ENCODE data around the gene RTRAF. TPM values are rescaled to one million over a fixed set of nuclear protein-coding genes. Genes with fewer than 3 reads are reported as not detected.

RTRAF gene
- total RNA-seq, 1 experiment from 2014 or later, result 93.7 TPM

DNA sequence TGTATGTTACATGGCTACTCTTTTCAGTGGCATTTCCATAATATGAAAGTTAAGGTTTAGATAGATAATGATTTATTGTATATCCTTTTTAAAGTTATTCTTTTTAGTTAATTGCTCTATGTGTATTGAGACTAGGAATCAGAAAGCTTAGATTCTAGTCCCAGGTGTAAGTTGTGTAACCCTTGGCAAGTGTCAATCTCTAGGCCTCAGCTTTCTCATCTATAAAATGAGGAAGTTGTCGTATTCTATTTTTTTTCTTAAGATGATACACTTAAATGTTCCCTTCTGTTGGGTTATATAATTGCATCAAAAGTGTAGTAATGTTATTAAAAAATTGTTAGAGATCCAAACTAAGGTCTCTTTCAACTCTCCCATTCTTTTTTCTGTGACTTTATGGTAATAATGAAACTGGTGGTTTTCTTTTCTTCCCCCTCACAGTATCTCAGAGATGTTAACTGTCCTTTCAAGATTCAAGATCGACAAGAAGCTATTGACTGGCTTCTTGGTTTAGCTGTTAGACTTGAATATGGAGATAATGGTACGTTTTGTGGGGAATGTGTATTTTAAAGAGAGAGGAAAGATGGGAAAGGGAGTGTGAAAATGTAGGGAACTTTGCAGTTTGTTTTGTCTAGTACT lies 4.1 kb downstream of the RTRAF start:
- H3K27me3 ChIP-seq (ENCODE audit: control insufficient read depth, insufficient read depth, low read length), result no peaks in the 10 kb centered on the region
- intact Hi-C loops (cut with micrococcal nuclease; ENCODE audit: unreplicated experiment) (no loop called here), in situ Hi-C loops (cut with HindIII; ENCODE audit: low pct_unique_long_range_greater_than_20kb, low sequenced_read_pairs) (no loop called here)
- ChIA-PET CTCF (no interaction called here), POLR2A (no interaction called here)
- BruUV-seq (replicated peaks), result no TSS peak
- no peak for TF ChIP-seq TCF7L2 (IDR thresholded peaks at IDR 0.05; ENCODE audit: low read depth, low read length)
- TF ChIP-seq SIN3A (IDR thresholded peaks at IDR 0.05; ENCODE audit: borderline replicate concordance, insufficient read depth, low read depth, low read length), result no peak
- TF ChIP-seq, protein P1, sequence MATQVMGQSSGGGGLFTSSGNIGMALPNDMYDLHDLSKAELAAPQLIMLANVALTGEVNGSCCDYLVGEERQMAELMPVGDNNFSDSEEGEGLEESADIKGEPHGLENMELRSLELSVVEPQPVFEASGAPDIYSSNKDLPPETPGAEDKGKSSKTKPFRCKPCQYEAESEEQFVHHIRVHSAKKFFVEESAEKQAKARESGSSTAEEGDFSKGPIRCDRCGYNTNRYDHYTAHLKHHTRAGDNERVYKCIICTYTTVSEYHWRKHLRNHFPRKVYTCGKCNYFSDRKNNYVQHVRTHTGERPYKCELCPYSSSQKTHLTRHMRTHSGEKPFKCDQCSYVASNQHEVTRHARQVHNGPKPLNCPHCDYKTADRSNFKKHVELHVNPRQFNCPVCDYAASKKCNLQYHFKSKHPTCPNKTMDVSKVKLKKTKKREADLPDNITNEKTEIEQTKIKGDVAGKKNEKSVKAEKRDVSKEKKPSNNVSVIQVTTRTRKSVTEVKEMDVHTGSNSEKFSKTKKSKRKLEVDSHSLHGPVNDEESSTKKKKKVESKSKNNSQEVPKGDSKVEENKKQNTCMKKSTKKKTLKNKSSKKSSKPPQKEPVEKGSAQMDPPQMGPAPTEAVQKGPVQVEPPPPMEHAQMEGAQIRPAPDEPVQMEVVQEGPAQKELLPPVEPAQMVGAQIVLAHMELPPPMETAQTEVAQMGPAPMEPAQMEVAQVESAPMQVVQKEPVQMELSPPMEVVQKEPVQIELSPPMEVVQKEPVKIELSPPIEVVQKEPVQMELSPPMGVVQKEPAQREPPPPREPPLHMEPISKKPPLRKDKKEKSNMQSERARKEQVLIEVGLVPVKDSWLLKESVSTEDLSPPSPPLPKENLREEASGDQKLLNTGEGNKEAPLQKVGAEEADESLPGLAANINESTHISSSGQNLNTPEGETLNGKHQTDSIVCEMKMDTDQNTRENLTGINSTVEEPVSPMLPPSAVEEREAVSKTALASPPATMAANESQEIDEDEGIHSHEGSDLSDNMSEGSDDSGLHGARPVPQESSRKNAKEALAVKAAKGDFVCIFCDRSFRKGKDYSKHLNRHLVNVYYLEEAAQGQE (IDR thresholded peaks at IDR 0.05; ENCODE audit: insufficient read depth in 1 of 2, low read depth in 2 of 2, low read length in 1 of 2), result no peak
- TF ChIP-seq, protein P2, sequence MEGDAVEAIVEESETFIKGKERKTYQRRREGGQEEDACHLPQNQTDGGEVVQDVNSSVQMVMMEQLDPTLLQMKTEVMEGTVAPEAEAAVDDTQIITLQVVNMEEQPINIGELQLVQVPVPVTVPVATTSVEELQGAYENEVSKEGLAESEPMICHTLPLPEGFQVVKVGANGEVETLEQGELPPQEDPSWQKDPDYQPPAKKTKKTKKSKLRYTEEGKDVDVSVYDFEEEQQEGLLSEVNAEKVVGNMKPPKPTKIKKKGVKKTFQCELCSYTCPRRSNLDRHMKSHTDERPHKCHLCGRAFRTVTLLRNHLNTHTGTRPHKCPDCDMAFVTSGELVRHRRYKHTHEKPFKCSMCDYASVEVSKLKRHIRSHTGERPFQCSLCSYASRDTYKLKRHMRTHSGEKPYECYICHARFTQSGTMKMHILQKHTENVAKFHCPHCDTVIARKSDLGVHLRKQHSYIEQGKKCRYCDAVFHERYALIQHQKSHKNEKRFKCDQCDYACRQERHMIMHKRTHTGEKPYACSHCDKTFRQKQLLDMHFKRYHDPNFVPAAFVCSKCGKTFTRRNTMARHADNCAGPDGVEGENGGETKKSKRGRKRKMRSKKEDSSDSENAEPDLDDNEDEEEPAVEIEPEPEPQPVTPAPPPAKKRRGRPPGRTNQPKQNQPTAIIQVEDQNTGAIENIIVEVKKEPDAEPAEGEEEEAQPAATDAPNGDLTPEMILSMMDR (IDR thresholded peaks at IDR 0.05), result no peak
- TF ChIP-seq POLR2AphosphoS5 (IDR thresholded peaks at IDR 0.05; ENCODE audit: low read depth, low read length), result no peak
- no peak overlapping the region for H3K4me3 ChIP-seq (ENCODE audit: low read depth in 2 of 2, low read length in 2 of 2)
- H3K4me1 ChIP-seq (ENCODE audit: control insufficient read depth, insufficient read depth, low read length), result peaks cover 12% of the 10 kb centered on the region
- H3K9me3 ChIP-seq (ENCODE audit: control insufficient read depth, insufficient read depth, low read depth, low read length), result no peaks in the 10 kb centered on the region
- ATAC-seq (no peak), DNase-seq (ENCODE audit: low read depth, low spot score) (no peak)
- H3K27ac ChIP-seq (ENCODE audit: low read length), result no peak overlapping the region
- peaks cover 33% of the 10 kb centered on the region for H3K36me3 ChIP-seq (ENCODE audit: control insufficient read depth, insufficient read depth, low read length)

DNA sequence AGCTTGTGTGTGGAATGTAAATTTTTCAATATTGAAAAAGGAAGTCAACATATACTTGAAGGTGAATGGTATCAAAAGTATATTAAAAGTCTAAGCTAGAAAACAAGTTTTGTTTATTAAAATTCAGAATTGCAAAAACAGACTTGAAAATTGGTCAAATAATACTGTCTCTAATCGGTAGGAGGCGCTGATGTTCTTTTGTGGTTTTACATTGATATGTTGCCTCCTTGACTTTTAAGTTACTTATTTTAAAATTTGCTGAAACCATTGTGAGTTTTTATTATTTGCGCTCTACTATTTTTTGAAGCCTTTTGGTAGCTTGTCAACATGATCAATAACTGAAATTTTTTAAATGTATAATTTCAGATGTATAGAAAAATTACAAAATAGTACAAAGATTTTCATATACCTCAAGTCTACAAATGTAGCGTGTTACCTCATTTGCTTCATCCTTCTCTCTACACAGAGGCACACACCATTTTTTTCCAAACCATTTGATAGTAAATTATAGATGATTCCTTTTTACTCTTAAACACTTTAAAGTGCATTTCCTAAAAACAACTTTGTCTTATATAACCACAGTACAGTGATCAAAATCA lies 6.9 kb downstream of the RTRAF start:
- DNase-seq (ENCODE audit: low read depth, low spot score) (no peak), ATAC-seq (no peak)
- Histone ChIP-seq H3K36me3 (ENCODE audit: control insufficient read depth, insufficient read depth, low read length) (peaks cover 42% of the 10 kb centered on the region), H3K4me3 (ENCODE audit: low read depth in 2 of 2, low read length in 2 of 2) (no peak overlapping the region), H3K4me1 (ENCODE audit: control insufficient read depth, insufficient read depth, low read length) (no peaks in the 10 kb centered on the region), H3K27ac (ENCODE audit: low read length) (no peak overlapping the region), H3K9me3 (ENCODE audit: control insufficient read depth, insufficient read depth, low read depth, low read length) (no peaks in the 10 kb centered on the region), H3K27me3 (ENCODE audit: control insufficient read depth, insufficient read depth, low read length) (no peaks in the 10 kb centered on the region)
- BruUV-seq (replicated peaks), result no TSS peak
- CTCF ChIA-PET, result interaction anchor here (0.6 kb wide), 1 partner anchor 224 kb away, joined by 5 read pairs; no protein-coding TSS in a partner anchor
- intact Hi-C loops (cut with micrococcal nuclease; ENCODE audit: unreplicated experiment) (no loop called here), in situ Hi-C loops (cut with HindIII; ENCODE audit: low pct_unique_long_range_greater_than_20kb, low sequenced_read_pairs) (no loop called here)
- TF ChIP-seq, protein P1 (IDR thresholded peaks at IDR 0.05; ENCODE audit: insufficient read depth in 1 of 2, low read depth in 2 of 2, low read length in 1 of 2), result no peak
- TF ChIP-seq POLR2AphosphoS5 (IDR thresholded peaks at IDR 0.05; ENCODE audit: low read depth, low read length) (no peak), SIN3A (IDR thresholded peaks at IDR 0.05; ENCODE audit: borderline replicate concordance, insufficient read depth, low read depth, low read length) (no peak), TCF7L2 (IDR thresholded peaks at IDR 0.05; ENCODE audit: low read depth, low read length) (no peak)
- TF ChIP-seq, protein P2 (IDR thresholded peaks at IDR 0.05), result peak; percentile 57; the same call in 1 of the 2 replicates
- POLR2A ChIA-PET, result interaction anchor here (0.7 kb wide), 1 partner anchor 15 kb away, joined by 3 read pairs; no protein-coding TSS in a partner anchor
